Activated naive CD4-positive, alpha-beta T cell treated with Interleukin-2 at 50 U/mL for 16 hours (primary cell): ENCODE data around the gene ARHGAP22.
"Not testable (repeated sequence)": the region's sequence is repeated elsewhere in the genome, so short reads cannot be mapped to it uniquely, and the experiment has no call there.

Source experiments
- DNase-seq: peaks from one replicate; pipeline ENCODE4 v3.0.0-alpha.2; 2020

Gene ARHGAP22, protein sequence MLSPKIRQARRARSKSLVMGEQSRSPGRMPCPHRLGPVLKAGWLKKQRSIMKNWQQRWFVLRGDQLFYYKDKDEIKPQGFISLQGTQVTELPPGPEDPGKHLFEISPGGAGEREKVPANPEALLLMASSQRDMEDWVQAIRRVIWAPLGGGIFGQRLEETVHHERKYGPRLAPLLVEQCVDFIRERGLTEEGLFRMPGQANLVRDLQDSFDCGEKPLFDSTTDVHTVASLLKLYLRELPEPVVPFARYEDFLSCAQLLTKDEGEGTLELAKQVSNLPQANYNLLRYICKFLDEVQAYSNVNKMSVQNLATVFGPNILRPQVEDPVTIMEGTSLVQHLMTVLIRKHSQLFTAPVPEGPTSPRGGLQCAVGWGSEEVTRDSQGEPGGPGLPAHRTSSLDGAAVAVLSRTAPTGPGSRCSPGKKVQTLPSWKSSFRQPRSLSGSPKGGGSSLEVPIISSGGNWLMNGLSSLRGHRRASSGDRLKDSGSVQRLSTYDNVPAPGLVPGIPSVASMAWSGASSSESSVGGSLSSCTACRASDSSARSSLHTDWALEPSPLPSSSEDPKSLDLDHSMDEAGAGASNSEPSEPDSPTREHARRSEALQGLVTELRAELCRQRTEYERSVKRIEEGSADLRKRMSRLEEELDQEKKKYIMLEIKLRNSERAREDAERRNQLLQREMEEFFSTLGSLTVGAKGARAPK

DNA sequence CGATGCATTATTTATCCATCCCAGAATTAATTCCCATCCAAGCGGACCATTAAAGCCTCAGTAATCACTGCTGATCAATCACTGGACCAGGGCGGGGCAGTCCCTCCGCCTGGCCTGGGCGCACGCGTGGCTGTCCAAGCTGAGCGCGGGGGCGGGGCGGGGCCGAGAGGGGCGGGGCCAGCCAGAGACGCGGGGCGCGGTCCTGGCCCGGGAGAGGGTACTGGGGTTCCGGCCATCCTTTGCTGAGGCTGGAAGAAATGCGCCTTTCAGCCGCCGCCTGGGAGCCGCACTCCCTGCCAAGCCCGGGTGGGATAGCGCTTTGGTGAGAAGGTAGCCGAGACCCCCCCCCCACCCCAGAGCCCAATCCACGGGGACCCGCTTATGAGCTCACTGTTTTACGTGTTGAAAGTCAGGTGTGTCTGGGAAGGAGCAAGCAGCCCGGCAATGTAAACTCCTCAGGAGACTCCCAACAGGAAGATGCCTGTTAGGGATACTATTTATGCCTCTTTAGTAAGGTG, at the start of gene ARHGAP22:
TSS of gene ARHGAP22 (minus strand) at position 83 of the 518 bp plus-strand sequence. CDS start 277 bp downstream, outside the sequence.
- no peak for DNase-seq

GRCh38 chr10:48653944-48654698, 49.2 kb upstream of the ARHGAP22 start:
- DNase-seq: no peak

DNA sequence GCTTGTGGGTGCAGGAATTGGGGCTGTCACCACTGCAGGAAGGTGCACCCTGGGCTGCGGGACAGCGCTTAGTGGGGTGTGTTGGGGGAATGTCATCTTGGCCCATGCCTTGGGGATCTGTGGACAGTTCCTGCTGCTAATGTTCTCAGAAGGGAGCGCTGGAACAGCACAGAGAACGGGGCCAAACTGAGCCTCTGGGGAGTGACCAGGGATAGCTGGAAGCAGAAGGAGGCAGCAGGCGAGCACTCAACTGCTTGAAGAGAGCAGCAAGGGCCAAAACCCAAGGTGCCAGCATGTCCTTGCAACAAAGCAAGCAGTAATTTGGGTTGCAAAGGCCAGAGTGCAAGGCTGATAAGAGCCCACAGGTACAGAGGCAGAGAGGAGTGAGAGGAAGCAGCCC, 48.5 kb upstream of the ARHGAP22 start:
- DNase-seq: no peak

GRCh38 chr10:48652344-48652743, 47.5 kb upstream of the ARHGAP22 start:
- no peak for DNase-seq

DNA sequence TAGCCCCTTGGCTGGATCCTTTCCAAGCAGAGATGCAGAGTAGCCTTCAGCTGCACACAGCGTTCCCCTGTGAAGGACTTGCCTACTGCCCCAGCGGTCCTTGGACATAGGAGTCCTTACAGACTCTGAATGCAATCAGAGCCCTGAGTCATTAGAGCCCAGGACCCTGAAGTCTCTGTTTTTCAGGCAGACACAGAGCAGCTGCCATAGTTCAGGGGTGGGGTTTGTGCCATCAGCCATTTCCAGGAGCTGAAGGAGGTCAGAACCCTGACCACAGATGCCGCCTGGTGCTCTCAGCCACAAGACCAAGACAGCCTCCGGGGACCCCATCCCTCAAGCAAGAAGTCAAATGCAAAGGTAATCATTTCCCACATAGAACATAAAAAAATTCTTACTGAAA, 47.0 kb upstream of the ARHGAP22 start:
- no peak for DNase-seq

GRCh38 chr10:48651293-48651692, 46.4 kb upstream of the ARHGAP22 start:
- DNase-seq: no peak

DNA sequence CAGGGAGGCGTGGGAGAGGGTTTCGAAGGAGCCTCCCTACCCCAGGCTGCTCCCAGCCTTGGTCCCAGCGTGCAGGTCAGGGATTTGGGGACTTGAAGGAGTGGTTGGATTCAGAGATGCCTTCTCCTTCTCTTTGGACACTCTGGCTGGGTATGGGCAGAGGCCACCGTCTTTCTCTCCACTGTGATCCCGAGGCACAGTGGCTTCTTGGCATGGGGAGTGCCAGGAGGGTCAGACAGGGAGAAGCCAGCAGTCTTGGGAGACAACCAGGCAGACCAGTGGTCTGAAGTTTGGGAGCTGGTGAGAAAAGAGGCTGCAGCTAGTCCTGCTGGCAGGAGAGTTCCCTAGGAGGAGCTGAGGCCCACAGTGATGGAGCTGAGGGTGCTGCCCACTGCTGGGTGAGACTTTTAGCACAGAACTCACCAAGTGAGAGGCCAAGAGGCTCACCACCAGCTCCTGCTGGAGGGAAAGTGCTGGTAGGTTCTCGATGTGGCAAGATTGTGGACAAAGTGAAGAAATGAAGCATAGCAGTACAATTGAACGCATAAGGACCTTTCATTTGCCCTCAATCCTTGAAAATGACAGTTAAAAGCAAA, 44.6 kb upstream of the ARHGAP22 start:
- no peak for DNase-seq

DNA sequence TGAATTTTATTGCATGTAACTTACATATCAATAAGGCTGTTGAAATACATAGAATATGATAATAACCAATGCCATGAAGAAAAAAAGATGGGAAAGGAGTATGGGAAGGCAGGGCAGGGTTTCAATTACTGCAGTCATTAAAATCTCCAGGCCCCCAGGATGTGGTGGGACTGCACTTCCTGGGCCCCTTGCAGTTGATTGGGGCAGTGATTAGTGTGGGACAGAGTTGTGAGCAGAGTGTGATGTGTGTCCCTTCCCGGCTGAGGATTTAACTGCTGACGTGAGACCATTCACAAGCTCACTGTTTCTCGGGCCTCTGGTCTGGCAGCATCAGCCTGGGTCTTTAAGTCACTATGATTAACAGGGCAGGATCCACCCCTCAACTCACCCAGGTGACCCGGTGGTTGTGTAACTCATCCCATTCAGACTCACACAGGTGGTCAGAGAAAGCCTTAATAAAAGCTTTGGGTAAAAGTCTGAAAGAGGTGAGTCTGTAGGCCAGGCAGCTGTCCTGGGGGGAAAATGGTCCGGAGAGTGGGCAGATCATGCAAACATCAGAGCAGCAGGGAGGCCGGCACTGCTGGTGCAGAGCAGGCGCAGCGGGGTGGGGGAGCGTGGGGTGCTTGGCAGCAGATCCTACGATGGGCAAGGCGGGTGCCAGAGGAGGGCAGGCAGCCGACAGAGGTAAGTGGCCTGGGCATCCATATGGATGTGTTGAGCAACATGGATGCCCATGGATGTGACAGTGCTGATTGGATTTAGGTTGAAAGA, 43.5 kb upstream of the ARHGAP22 start:
- DNase-seq: no peak

DNA sequence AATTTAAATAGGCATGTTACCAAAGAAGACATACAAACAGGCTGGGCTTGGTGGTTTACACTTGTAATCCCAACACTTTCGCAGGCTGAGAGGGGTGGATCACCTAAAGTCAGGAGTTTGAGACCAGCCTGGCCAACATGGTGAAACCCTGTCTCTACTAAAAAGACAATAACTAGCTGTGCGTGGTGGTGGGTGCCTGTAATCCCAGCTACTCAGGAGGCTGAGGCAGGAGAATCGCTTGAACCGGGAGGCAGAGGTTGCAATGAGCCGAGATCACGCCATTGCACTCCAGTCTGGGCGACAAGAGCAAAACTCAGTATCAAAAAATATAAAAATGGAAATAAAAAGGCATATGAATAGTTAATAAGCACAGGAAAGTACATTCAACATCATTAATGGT, 42.2 kb upstream of the ARHGAP22 start:
- not testable (repeated sequence) for DNase-seq

DNA sequence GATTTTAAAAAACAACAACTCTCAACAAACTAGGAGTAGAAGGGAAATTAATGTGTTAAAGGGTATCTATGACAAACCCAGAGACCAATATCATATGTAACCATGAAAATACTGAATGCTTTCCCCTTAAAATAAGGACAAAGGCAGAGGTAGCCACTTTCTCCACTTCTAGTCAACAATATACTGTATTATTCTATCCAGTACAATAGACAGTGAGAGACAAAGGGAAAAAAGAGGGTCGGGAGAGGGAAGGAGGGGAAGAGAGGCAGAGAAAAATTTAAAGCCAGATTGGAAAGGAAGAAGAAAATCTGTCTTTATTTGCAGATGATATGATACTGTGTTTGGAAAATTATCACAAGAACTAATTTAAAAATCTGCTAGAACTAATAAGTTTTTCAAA, 40.7 kb upstream of the ARHGAP22 start:
- DNase-seq: no peak

DNA sequence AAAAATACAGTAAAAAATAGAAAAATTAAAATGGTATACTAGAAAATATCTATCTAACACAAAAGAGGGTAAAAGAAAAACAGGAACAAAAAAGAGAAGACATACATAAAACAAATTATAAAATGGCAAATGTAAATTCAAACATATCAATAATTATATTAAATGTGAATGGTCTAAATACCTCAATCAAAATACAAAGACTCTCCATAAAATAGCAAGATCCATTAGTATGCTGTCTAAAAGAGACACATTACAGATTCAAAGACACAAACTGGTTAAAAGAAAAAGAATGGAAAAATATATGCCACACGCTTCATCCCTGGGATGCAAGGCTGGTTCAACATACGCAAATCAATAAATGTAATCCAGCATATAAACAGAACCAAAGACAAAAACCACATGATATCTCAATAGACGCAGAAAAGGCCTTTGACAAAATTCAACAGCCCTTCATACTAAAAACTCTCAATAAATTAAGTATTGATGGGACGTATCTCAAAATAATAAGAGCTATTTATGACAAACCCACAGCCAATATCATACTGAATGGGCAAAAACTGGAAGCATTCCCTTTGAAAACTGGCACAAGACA, 36.3 kb upstream of the ARHGAP22 start:
- not testable (repeated sequence) for DNase-seq

- no peak for DNase-seq
These were observed 35.5 kb upstream of the ARHGAP22 start for GRCh38 chr10:48640326-48640725.

DNA sequence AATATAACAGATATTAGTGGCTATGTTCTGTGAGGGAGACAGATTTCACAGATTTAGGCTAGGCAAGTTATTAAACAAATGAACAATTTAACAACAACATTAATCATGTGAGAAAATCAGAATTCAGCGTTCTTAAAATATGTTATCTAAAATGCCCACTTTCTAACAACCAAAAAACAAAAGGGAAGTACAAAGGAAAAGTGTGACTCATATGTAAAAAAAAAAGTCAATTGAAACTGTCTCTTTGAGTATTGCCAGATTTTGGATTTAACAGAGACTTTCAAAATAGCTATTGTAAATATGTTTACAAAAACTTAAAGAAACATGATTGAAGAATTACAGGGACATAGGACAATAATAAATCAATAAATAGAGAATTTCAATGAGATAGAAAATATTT, 34.8 kb upstream of the ARHGAP22 start:
- DNase-seq: no peak

- DNase-seq: no peak
These were observed 34.1 kb upstream of the ARHGAP22 start for GRCh38 chr10:48638739-48639527.

- no peak for DNase-seq
These were observed 33.3 kb upstream of the ARHGAP22 start for GRCh38 chr10:48638158-48638557.

- DNase-seq: no peak
These were observed 32.0 kb upstream of the ARHGAP22 start for GRCh38 chr10:48636901-48637300.

DNA sequence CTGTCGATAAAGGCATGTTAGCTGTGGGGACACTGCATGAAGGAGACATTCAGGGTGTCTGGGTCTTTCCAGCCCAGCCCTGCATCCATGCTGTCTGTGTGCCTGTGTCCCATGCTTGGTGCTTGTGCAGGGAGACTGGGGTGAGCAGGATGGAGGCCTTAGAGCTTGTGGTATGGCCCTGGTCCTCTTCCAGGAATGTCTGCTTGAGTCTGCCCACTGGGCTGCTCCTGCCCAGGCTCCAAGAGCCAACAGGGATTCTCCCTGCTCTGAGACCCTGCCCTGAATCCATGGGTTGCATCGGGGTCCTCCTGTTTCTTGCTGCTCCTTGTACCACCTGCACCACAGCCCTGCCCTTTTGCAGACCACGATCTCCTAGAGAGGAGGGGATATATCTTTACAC, 31.4 kb upstream of the ARHGAP22 start:
- no peak for DNase-seq

- DNase-seq: no peak
These were observed 30.2 kb upstream of the ARHGAP22 start for GRCh38 chr10:48634984-48635557.

GRCh38 chr10:48634198-48634983, 29.5 kb upstream of the ARHGAP22 start:
- peak; percentile 20 for DNase-seq
